Mesothelial cell of epicardium (in vitro differentiated cells): Measurements from ENCODE around the gene OS9. TPM values are rescaled to one million over a fixed set of nuclear protein-coding genes. Genes with fewer than 3 reads are reported as not detected.
A peak's percentile ranks its signal among the peaks of the same experiment; 100 is the strongest.

Source experiments
- DNase-seq, 2 experiments: peaks; one replicate each; pipeline ENCODE4 v3.0.0; 2021; ENCODE audit warnings: low spot score in 2 of 2; ENCODE audit not compliant: unreplicated experiment in 2 of 2
- H3K27ac Mint-ChIP-seq: 2 replicates; pipeline ENCODE4 v1.8.0; 2021; ENCODE audit warnings: mixed read lengths
- H3K27me3 Mint-ChIP-seq: 2 replicates; pipeline ENCODE4 v1.8.0; 2021; ENCODE audit warnings: low read depth, mixed read lengths
- H3K36me3 Mint-ChIP-seq: 2 replicates; pipeline ENCODE4 v1.8.0; 2021; ENCODE audit warnings: mixed read lengths
- H3K4me1 Mint-ChIP-seq: 2 replicates; pipeline ENCODE4 v1.8.0; 2021; ENCODE audit warnings: mixed read lengths
- H3K4me3 Mint-ChIP-seq: 2 replicates; pipeline ENCODE4 v1.8.0; 2021; ENCODE audit warnings: mild to moderate bottlenecking, moderate library complexity, mixed read lengths
- H3K9me3 Mint-ChIP-seq: 2 replicates; pipeline ENCODE4 v1.8.0; 2021; ENCODE audit warnings: mixed read lengths
- total RNA-seq: library from RNA; stranded (reverse); gene quantifications from 3 replicates; pipeline ENCODE4 v1.2.1, GENCODE V29; 2021
- TF ChIP-seq, protein P1 (sequence below): fragments of 200-600 bp; sonication (generic); IDR thresholded peaks from one replicate; pipeline ENCODE4 v1.5.0; 2021; ENCODE audit warnings: antibody characterized with exemption; ENCODE audit not compliant: unreplicated experiment

OS9 gene
- total RNA-seq, 1 donor from 2014 or later, result 166 TPM

DNA sequence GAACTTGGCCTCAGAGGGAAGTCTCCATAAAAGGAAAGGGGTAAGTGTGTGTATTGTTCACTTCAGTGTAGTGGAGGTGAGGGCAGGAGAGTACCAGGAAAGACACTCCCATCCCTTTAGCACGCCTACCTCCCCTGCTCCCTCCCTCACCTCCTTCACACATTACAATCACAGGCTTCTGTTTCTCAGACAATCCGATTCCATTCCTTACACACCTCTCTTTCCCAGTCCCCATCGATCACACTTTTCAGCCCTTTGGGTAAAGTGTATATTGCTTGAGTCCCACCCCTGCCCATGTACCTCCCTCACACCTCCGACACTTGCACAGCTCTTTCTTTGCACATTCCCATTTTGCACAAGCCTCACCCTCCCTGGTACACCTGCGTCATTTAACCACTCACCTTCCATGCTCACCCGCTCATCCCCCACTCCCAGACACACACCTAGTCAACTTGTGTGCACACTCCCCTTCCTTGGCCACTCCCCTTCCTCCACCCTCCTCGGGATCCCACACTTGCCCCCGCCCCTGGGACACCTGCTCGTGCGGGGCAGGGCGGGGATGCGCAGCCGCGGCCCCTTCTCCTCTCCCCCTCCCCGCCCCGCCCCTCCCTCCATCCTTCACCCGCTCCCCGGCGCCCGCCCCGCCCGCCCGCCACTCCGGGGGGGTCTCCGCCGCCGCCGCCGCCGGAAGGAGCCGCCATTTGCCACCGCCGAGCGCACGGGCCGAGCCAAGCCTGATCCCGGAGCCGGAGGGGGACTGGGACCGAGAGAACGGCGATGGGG is 60.7 kb downstream of the OS9 start, which contains the start of gene MARCHF9:
MARCHF9 (plus strand) TSS at position 693 of the 783 bp plus-strand sequence. CDS start 426 bp downstream, outside the sequence.
- H3K27ac Mint-ChIP-seq, result peak within 1 kb of the TSS; percentile 64
- peaks cover 18% of the 10 kb centered on the region for H3K36me3 Mint-ChIP-seq
- no peak for DNase-seq
- TF ChIP-seq, protein P1, sequence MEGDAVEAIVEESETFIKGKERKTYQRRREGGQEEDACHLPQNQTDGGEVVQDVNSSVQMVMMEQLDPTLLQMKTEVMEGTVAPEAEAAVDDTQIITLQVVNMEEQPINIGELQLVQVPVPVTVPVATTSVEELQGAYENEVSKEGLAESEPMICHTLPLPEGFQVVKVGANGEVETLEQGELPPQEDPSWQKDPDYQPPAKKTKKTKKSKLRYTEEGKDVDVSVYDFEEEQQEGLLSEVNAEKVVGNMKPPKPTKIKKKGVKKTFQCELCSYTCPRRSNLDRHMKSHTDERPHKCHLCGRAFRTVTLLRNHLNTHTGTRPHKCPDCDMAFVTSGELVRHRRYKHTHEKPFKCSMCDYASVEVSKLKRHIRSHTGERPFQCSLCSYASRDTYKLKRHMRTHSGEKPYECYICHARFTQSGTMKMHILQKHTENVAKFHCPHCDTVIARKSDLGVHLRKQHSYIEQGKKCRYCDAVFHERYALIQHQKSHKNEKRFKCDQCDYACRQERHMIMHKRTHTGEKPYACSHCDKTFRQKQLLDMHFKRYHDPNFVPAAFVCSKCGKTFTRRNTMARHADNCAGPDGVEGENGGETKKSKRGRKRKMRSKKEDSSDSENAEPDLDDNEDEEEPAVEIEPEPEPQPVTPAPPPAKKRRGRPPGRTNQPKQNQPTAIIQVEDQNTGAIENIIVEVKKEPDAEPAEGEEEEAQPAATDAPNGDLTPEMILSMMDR, result no peak
- peaks cover 45% of the 10 kb centered on the region for H3K4me1 Mint-ChIP-seq
- H3K27me3 Mint-ChIP-seq, result peaks cover 55% of the 10 kb centered on the region
- no peaks in the 10 kb centered on the region for H3K9me3 Mint-ChIP-seq
- peak within 1 kb of the TSS; percentile 79 for H3K4me3 Mint-ChIP-seq

DNA sequence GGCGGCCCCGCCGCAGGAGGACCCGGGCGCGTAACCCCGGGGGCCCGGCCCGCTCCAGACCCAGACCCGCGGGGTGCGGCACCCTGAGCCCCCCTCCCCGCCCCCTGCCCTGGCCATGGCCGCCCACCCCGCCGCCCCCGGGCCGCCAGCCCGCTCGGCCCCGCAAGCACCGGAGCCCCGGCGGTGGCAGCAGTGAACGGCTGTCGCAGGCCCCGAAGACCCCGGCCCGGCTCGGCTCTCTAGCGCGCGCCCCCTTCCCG is 61.2 kb downstream of the OS9 start:
- Mint-ChIP-seq H3K4me3 (peak overlapping the region; percentile 39), H3K27me3 (peaks cover 59% of the 10 kb centered on the region), H3K36me3 (peaks cover 18% of the 10 kb centered on the region), H3K4me1 (peaks cover 45% of the 10 kb centered on the region), H3K9me3 (no peaks in the 10 kb centered on the region), H3K27ac (no peak overlapping the region)
- no peak for DNase-seq
- TF ChIP-seq, protein P1, result no peak

DNA sequence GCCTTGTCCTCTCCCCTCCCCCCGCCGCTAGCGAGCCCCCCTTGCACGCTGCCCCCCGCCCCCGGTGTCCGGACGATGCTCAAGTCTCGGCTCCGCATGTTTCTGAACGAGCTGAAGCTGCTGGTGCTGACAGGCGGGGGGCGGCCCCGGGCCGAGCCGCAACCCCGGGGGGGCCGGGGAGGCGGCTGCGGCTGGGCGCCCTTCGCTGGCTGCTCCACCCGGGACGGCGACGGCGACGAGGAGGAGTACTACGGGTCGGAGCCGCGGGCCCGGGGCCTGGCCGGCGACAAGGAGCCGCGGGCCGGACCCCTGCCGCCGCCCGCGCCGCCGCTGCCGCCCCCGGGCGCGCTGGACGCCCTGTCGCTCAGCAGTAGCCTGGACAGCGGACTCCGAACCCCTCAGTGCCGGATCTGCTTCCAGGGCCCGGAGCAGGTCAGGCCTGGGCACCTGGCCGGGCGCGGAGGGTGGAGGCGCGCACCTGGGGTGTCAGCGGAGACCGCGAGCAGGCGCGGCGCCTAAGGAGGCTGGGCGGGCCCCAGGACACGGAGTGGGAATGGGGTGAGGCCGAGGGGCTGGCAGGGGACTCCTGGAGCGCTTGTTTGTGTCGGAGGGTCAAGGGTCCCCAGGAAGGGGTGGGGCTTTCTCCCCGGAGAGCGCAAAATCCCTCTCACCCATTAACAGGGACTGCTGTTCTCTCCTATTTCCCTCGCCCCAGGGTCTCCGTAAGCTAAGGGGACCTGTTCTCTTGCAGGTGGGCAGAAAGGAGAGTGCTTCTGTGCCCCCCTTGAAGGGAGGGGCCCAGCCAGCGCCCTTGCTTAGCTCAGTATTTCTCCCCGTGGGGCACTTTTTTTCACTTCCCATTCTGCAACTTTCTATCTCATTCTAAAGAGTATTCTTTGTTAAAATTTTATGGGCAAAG is 61.8 kb downstream of the OS9 start:
- Mint-ChIP-seq H3K4me3 (peak overlapping the region; percentile 68), H3K27me3 (peaks cover 65% of the 10 kb centered on the region), H3K27ac (no peak overlapping the region), H3K36me3 (peaks cover 12% of the 10 kb centered on the region), H3K4me1 (peaks cover 42% of the 10 kb centered on the region), H3K9me3 (no peaks in the 10 kb centered on the region)
- no peak for DNase-seq
- TF ChIP-seq, protein P1, result no peak

DNA sequence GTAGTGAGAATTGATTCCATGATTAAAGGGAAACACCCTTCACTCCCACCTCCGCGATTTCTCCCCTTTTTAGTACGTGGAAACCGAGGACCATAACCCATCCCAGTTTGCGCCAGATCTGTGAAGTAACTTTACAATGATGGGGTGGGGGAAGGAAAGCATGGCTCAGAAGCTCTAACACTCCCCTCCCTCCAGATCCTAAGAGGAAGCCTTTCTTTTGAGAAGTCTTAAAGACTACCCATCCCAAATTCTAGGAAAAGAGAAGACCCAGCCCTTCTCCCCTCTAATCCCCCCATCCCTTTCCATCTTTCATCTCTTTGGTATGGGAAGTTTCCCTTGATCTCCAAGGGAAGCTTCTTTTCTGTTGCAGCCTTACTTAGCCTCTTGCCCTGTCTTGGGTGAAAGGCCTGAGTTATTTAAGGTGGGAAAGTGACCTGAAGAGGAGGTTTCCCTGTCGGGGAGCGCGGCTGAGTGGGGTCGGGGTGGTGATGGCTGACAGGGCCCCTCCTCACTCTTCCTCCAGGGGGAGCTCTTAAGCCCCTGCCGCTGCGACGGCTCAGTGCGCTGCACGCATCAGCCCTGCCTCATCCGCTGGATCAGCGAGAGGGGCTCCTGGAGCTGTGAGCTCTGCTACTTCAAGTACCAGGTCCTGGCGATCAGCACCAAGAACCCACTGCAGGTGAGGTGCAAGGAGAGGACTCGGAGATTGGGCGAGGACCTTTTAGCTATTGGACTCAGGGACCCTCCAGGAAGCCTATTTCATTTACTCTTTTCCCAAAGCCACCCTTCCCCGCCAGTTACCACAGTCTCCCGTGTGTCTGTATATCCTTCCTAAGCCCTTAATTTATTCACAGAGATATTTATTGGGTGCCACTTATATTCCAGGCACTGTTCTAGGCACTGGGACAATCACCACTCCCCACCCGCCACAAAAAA is 62.7 kb downstream of the OS9 start:
- Mint-ChIP-seq H3K9me3 (no peaks in the 10 kb centered on the region), H3K4me1 (peaks cover 33% of the 10 kb centered on the region), H3K4me3 (peak overlapping the region; percentile 68), H3K27me3 (peaks cover 75% of the 10 kb centered on the region), H3K27ac (no peak overlapping the region), H3K36me3 (peaks cover 7% of the 10 kb centered on the region)
- TF ChIP-seq, protein P1, result peak; percentile 48
- peak in 1 of 2 experiments; percentile 62 for DNase-seq

DNA sequence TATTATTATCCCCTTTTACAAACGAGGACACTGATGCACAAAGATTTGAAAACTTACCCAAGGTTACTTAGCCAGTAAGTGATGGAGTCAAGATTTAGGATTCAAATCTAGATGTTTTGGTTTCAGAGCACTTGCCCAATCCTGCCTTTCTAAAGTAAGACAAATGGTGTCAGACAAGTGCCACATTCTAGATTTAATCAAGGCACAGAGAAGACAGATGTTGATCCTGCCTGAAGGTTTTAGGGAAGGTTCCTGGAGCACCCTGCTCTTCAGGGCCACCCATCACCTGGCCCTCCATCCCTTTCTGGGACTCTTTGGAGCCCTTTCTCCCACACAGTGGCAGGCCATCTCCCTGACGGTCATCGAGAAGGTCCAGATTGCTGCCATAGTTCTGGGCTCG is 63.8 kb downstream of the OS9 start:
- no peak overlapping the region for H3K27ac Mint-ChIP-seq
- no peak for DNase-seq
- TF ChIP-seq, protein P1, result no peak
- no peak overlapping the region for H3K4me3 Mint-ChIP-seq
- H3K36me3 Mint-ChIP-seq, result peaks cover 7% of the 10 kb centered on the region
- H3K9me3 Mint-ChIP-seq, result no peaks in the 10 kb centered on the region
- peaks cover 81% of the 10 kb centered on the region for H3K27me3 Mint-ChIP-seq
- H3K4me1 Mint-ChIP-seq, result peaks cover 27% of the 10 kb centered on the region
